GM13977 (cell line): ENCODE data around the gene FADS2.

ENCODE experiments used
- DNase-seq: peaks from one replicate; pipeline ENCODE4 v3.0.0; 2012; ENCODE audit warnings: low spot score
- CTCF ChIP-seq: IDR thresholded peaks from 2 replicates; pipeline ENCODE4 v1.5.1; 2012; ENCODE audit warnings: mild to moderate bottlenecking, control low read depth; ENCODE audit not compliant: insufficient read depth; ENCODE audit errors: extremely low read depth, missing control alignments
- in situ Hi-C: fragments of 300-500 bp; cut with MboI; formaldehyde crosslinking; loops from one replicate; pipeline ENCODE4 v1.12.0; 2022; ENCODE audit warnings: low sequenced_read_pairs, low pct_unique_long_range_greater_than_20kb, mixed read lengths, inconsistent platforms; ENCODE audit not compliant: unreplicated experiment

Gene FADS2

GRCh38 chr11:61853698-61854169, 25.6 kb downstream of the FADS2 start:
- no peak for DNase-seq

GRCh38 chr11:61854206-61854895, 26.3 kb downstream of the FADS2 start:
- in situ Hi-C loops = no loop called here
- TF ChIP-seq CTCF = no peak
- DNase-seq = no peak

More at GRCh38 chr11:61853698-61854169, 25.6 kb downstream of the FADS2 start:
- no peak for TF ChIP-seq CTCF
- in situ Hi-C loops = no loop called here

DNA sequence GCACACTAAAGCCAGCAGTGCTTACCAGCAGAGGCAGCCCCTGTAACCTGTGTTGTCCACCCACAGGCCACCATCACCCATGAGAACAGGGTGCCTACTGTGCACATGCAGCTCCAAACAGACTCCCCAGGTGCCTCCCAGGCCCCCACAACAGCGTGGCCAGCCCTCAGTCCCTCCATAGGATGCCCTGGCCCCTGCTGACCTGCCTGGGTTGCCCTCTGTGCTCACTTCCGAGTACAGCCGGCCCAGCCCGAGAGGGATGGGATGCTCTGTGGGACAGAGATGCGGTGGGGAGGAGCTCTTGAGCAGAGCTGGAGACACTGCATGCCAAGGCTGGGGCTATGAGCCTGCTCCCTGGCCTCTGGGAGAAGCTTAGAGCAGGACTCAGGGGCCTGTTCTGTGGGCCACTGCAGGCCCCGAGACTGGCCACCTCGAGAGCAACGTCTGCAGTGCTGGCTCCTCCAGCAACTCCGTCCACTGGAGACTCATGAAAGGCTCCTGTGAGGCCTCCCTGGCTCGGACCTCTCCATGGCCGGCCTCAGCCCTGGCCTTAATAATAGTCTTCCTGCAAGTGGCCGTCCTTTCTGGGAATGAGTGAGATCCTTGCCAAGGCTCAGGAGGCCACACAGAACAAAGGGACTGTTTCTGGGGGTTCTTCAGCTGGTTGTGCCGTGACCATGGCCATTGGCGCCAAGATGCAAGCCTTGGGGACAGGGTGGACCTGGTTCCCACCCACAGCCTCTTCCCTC, 27.0 kb downstream of the FADS2 start:
- in situ Hi-C loops = no loop called here
- DNase-seq = no peak
- no peak for TF ChIP-seq CTCF

DNA sequence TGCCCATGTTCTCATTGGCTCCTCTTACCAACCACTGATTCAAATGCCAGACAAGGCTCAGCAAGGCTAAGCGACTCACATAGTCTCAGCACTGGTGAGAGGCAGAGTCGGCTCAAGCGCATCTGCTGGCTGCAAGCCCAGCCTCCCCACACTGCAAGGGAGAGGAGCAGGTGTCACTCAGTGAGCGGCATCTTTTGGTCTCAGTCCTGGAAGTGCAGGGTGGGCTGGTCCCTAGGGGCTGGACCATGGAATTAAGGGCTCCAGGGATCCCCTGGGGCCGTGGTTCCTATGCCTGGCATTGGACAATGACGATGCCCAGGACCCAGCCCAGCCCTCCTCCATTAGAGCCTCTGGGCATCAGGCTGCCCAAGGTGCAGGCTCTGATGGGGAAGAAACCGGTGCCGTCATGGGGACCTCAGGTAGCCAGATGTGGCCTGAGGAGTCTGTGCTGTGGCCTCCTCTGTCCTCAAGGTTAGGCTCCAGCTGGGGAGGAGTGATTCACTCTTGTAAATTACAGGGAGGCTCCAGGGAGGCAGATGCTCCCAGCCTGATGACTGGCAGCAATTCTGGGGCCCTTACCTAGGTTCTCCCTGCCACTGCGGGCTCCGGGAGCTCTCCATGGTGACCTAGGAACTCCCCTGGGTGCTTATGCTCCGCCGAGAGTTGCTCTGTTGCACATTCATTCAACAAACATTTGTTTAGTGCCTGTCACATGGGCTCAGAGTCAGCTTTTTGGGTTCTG, 28.0 kb downstream of the FADS2 start:
- no peak for DNase-seq
- in situ Hi-C loops = no loop called here
- no peak for TF ChIP-seq CTCF

DNA sequence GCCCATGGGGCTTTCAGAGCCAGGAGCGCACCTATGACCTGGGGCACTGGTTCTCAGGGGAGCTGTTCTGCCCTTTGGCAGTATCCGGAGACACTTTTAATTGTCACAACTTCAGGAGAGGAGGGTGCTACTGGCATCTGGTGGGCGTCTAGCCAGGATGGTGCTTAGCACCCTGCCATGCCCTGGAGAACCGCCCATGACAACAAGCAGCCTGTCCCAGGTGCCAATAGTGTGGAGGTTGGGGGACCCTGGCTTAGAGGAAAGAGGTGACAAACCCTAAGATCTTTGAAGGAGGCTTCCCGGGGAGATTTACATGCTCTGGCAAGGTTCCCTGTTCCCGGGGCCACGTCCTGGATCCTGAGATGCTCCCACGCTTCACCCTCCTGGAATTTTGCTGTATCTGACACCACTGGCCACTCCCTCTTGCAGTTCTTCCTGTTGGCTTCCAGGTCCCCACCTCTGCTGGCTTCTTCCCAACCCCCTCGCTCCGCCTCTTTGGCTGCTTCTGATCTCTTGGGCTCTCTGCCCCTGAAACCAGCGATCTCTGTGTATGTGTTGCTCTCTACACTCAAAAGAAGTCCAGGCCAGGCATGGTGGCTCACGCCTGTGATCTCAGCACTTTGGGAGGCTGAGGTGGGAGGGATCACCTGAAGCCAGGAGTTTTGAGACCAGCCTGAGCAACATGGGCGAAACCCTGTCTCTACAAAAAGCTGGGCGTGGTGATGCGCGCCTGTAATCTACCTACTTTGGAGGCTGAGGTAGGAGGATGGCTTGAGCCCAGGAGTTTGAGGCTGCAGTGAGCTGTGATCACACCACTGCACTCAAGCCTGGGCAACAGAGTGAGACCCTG, 32.2 kb downstream of the FADS2 start:
- no peak for TF ChIP-seq CTCF
- in situ Hi-C loops = no loop called here
- DNase-seq = no peak

DNA sequence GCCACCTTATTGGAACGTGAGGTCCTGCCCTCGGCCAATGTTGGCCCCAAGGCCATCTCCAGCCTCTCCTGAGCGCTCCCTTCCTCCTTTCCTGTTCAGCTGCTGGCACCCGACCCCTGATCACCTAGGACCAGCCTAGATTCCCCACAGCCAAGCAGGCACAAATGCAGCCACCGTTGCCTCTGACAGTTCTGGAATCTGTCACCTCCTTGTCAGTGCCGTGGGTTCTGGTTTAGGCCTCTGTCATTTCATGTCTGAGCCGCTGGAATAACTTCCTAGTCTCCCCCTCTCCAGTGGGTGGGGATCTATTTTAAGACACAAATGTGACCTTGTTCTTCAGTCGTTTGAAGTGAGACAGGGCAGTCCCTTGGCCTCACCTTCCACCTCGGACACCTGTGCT, 33.5 kb downstream of the FADS2 start:
- no peak for DNase-seq
- TF ChIP-seq CTCF = no peak
- in situ Hi-C loops = no loop called here
